Stimulated activated CD4-positive, alpha-beta T cell treated with anti-CD3 and anti-CD28 coated beads, TNF-alpha, amount 100 ng/mL, for 48 hours (primary cell): Measurements from ENCODE around the gene C12orf57.

Experiments
- DNase-seq, 3 donors: peaks; one replicate each; pipeline ENCODE4 v3.0.0-alpha.2; 2020; ENCODE audit warnings: low read depth in 3 of 3

The C12orf57 gene

GRCh38 chr12:6953442-6954315 lies 9.9 kb downstream of the C12orf57 start:
- DNase-seq, result peak in 2 of 3 donors; percentile 67 to 68

DNA sequence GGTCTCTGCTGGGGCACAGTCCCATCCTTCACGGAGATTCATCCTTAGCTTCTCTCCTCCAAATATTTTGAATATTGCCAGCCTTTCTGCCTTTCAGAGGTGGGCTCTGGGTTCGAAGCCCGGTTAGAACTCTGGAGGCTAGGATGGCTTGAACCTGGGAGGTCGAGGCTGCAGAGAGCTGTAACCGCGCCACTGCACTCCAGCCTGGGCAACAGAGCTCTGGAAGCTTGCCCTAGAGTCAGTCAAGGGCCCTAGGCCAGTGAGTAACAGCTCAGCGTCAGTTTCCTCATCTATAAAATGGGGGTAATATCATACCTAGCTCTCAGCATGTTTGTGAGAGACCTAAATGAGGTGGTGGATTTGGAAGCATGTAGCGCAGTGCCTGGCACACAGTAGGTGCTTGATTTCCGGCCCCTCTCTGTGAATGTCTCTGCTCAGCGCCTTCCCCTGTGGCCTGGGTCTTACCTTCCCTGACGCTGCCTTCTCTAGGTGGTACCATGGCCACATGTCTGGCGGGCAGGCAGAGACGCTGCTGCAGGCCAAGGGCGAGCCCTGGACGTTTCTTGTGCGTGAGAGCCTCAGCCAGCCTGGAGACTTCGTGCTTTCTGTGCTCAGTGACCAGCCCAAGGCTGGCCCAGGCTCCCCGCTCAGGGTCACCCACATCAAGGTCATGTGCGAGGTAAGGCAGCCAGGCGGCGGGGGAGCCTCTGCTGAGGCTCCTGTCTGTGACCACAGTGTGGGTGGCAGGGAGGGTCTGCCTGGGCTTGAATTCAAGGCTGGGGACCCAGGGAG lies 10.7 kb downstream of the C12orf57 start:
- DNase-seq, result no peak

- no peak for DNase-seq
Measured at GRCh38 chr12:6955108-6956020, 11.5 kb downstream of the C12orf57 start.

DNA sequence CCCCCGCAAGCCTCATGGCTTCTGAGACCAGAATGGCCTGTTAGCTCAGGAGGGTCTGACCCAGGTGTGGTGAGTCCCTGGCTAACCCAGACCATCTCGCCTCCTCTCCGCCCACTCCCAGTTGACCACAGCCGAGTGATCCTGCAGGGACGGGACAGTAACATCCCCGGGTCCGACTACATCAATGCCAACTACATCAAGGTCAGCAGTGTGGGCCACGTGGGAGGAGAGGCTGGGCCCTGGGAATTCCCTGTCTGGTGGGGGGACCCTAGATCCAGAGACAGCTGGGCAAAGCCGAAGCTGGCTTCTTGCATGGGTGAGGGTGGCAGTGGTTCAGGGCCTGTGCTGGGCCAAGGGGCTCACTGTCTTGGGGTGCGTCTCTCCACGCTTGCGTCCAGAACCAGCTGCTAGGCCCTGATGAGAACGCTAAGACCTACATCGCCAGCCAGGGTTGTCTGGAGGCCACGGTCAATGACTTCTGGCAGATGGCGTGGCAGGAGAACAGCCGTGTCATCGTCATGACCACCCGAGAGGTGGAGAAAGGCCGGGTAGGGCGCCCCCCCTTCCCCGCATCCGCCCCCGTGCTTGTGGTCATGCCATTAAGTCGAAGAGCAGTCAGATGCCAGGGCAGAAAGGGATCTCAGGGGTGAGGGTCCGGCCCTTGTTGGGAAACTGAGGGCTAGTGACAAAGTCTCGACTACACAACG lies 12.4 kb downstream of the C12orf57 start:
- no peak for DNase-seq

GRCh38 chr12:6957151-6957701 lies 13.4 kb downstream of the C12orf57 start:
- no peak for DNase-seq

- DNase-seq, result no peak
Measured at GRCh38 chr12:6957741-6958608, 14.2 kb downstream of the C12orf57 start.

GRCh38 chr12:6958609-6959057 lies 14.8 kb downstream of the C12orf57 start:
- DNase-seq, result no peak

DNA sequence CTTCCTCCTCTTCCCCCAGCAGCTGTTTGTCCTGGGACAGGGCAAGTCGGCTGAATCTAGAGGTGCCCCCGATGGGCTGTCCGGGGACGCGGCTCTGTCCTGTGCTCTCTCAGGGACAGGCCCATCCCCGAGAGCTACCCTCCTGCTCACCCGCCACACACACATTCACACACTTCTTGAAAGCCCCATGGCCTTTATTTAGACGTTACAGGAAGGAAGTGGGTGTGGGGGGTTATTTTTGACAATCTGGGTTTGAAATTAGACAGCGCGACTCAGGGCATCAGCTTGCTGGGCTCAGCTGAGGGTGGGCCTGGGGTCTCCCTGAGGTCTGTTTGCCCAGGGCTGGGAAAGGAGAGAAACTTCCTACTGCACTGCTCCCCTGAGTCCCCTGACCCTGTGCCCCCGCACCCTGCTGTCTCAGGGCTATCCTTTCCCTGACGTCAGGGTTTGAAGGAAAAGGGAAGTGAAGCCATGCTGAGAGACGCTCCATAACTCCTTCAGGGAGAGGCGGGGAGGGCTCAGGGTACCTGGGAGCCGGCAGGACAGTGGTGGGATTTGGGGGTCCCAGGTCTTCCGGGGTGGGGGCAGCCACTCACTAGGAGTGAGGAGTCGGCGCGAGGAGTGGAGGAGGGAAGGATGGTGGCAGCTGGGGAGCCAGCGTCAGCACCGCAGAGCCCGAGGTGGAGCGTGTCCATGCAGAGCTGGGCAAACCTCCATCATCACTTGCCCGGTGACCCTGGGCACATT lies 15.4 kb downstream of the C12orf57 start:
- no peak for DNase-seq

GRCh38 chr12:6959805-6960592 lies 16.2 kb downstream of the C12orf57 start:
- no peak for DNase-seq

DNA sequence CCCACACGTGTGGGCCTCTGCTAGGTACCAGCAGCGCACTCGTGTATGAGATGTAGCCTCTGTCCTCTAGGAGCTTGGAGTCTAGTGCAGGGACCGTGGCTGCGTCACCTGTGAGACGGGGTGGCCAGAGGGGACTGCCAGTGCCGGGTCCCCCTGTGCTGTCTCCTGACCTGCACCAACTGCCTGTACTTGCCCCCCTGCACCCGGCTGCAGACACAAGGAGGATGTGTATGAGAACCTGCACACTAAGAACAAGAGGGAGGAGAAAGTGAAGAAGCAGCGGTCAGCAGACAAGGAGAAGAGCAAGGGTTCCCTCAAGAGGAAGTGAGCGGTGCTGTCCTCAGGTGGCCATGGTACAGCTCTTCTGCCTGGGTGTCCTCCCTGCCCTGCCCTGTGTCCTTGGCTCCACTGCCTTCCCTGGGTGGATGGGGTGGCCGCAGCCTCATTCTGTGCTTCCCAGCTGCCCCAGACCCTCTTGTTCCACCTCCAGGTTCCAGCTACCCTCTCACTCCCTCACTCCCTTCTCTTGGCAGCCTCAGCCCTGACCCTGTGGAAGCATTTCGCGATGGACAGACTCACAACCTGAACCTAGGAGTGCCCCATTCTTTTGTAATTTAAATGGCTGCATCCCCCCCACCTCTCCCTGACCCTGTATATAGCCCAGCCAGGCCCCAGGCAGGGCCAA lies 16.9 kb downstream of the C12orf57 start:
- DNase-seq, result no peak

DNA sequence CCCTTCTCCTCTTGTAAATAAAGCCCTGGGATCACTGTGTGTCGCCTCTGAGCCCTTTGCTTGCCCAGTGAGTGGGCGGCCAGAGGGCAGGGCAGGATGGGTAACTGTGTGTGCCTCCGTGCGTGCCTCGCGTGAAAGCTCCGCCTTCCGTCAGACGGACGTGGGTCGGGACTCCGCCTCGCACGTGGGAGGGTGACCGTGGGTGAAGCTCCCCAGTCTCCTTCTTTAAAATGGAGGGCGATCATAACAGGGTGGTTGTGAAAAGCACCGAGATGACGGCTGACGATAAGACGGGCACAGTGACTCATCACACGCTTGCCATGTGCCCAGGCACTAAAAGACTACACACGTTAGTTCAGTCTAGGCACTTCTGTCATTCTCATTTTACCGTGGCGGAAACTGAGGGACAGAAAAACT lies 17.5 kb downstream of the C12orf57 start:
- peak; percentile 86 to 93 (median 90) for DNase-seq

- DNase-seq, result no peak
Measured at GRCh38 chr12:6961695-6962284, 18.0 kb downstream of the C12orf57 start.

DNA sequence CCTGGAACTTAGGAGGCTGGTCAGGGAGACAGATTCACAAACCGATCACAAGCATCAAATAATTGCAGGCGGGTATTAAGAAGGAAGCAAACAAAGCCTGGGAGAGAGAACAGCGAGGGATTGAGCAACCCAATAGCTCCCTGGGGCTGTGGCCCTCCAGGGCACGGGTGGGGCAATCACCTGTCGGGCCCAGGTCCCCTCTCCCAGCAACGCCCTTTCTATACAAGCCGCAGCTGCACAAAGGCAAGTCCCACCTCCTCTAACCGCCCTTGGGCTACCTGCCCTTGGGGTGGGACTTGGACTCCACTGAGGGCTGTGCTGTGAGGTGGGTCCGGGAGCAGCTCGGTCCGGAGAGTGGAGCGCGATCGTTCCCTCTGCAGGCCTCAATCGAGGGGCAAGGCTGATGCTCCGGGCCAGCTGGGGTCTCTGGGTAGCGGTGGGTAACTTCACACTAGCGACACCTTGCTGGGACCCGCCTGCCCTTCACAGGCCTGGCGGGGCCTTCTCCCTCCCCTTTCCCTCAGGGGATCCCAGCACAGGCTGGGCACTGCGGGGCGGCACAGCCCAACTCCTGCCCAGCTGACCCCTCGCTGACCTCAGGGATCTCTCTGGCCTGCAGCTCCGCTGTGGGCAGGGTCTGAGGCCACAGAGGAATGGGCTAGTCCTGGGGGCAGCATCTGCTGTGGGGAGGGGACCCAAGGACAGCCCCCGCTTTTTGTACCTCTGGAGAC lies 18.6 kb downstream of the C12orf57 start:
- DNase-seq, result no peak

DNA sequence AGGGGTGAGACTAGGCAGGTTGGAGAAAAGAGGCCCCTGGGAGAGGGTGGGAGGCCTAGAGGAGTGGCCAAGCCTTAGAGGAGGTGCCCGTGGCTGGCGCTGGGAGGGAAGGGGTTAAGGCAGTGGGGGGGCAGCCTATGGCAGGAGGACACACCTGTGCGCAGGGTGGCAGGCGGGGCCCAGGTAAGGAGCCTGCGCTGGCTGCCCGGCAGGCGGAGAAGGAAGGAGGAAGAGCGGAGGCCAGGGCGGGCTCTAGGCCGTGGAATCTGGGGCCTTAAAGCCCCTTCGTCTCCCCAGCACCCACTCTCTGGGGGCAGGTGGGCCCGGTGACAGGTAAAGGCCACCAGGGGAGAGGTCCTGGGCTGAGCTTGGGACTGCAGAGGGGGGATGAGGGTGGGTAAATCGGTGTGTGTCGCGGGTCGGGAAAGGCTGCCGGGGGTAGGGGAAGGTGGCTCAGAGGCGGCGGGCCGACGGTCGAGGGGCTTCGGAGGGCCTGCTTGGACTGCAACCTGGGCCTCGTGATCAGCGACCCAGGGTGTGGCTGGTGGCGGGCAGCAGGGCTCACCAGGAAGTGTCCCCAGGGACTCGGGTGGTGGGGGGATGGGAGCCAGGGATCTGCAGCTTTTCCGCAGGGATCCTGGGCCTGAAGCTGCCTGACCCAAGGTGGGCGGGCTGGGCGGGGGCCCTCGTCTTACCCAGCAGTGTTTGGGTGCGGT lies 19.4 kb downstream of the C12orf57 start:
- no peak for DNase-seq

GRCh38 chr12:6963791-6964413 lies 20.1 kb downstream of the C12orf57 start:
- DNase-seq, result no peak
